Calu3 (cell line): ENCODE results near the gene NANOS2. TPM values are rescaled to one million over a fixed set of nuclear protein-coding genes. Genes with fewer than 3 reads are reported as not detected.

Source experiments
- BruUV-seq: library from RNA; stranded (reverse); fragments of 400-500 nt; replicated peaks from 2 replicates; lab custom pipeline; 2021; lab: Mats Ljungman, UMichigan
- CTCF ChIA-PET: fragments of 300-600 bp; sonication (Branson Sonifier 250); formaldehyde crosslinking; loops from one replicate; lab custom pipeline; 2022; ENCODE audit warnings: antibody characterized with exemption; lab: Charles Lee
- DNase-seq: peaks from one replicate; pipeline ENCODE4 v3.0.0; 2022
- H3K27ac Mint-ChIP-seq: one replicate; pipeline ENCODE4 v1.8.0; 2022; ENCODE audit warnings: mixed read lengths; ENCODE audit not compliant: unreplicated experiment
- H3K27me3 Mint-ChIP-seq: one replicate; pipeline ENCODE4 v1.8.0; 2022; ENCODE audit warnings: mixed read lengths; ENCODE audit not compliant: unreplicated experiment
- H3K36me3 Mint-ChIP-seq: one replicate; pipeline ENCODE4 v1.8.0; 2022; ENCODE audit warnings: mild to moderate bottlenecking, moderate library complexity, mixed read lengths; ENCODE audit not compliant: insufficient read depth, unreplicated experiment
- H3K4me1 Mint-ChIP-seq: one replicate; pipeline ENCODE4 v1.8.0; 2022; ENCODE audit warnings: mild to moderate bottlenecking, low read depth, mixed read lengths; ENCODE audit not compliant: unreplicated experiment
- H3K4me3 Mint-ChIP-seq: one replicate; pipeline ENCODE4 v1.8.0; 2022; ENCODE audit warnings: mild to moderate bottlenecking, low read depth, moderate library complexity, mixed read lengths; ENCODE audit not compliant: unreplicated experiment
- H3K9me3 Mint-ChIP-seq: one replicate; pipeline ENCODE4 v1.8.0; 2022; ENCODE audit warnings: low read depth, mixed read lengths; ENCODE audit not compliant: unreplicated experiment
- intact Hi-C: fragments of 100-400 bp; cut with micrococcal nuclease; formaldehyde crosslinking; loops from one replicate; pipeline ENCODE4 v1.10.0; 2022; ENCODE audit not compliant: unreplicated experiment
- total RNA-seq: library from RNA; stranded (reverse); gene quantifications from 2 replicates; pipeline ENCODE4 v1.2.3, GENCODE V29; 2022
- TF ChIP-seq, protein P1 (sequence below): fragments of 200-600 bp; IDR thresholded peaks from one replicate; pipeline ENCODE4 v1.8.0; 2022; ENCODE audit warnings: antibody characterized with exemption; ENCODE audit not compliant: unreplicated experiment

Gene NANOS2
- total RNA-seq, 1 experiment from 2014 or later: not detected

DNA sequence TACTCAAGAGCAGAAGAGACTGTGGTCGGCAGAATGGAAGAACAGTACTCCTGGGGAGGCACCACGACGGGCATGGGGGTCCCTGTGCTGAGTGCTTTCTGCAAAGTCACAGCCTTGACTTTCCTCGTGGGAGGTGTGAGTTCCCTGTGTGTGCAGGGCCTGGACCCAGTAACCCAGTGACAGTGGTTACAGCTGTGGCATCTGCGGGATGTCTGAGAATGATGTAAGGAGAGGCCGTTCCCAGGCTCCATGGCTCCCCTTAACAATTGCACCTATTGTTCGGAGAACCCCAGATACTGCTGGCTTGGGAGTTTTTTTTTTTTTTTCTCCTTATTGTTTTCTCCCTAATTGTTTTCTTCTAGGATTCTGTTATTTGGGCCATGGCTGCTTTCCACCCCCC lies 5.1 kb upstream of the NANOS2 start:
- H3K4me3 Mint-ChIP-seq: no peak overlapping the region
- TF ChIP-seq, protein P1, sequence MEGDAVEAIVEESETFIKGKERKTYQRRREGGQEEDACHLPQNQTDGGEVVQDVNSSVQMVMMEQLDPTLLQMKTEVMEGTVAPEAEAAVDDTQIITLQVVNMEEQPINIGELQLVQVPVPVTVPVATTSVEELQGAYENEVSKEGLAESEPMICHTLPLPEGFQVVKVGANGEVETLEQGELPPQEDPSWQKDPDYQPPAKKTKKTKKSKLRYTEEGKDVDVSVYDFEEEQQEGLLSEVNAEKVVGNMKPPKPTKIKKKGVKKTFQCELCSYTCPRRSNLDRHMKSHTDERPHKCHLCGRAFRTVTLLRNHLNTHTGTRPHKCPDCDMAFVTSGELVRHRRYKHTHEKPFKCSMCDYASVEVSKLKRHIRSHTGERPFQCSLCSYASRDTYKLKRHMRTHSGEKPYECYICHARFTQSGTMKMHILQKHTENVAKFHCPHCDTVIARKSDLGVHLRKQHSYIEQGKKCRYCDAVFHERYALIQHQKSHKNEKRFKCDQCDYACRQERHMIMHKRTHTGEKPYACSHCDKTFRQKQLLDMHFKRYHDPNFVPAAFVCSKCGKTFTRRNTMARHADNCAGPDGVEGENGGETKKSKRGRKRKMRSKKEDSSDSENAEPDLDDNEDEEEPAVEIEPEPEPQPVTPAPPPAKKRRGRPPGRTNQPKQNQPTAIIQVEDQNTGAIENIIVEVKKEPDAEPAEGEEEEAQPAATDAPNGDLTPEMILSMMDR: no peak
- intact Hi-C loops: no loop called here
- no peak overlapping the region for H3K27ac Mint-ChIP-seq
- H3K9me3 Mint-ChIP-seq: no peaks in the 10 kb centered on the region
- no TSS peak for BruUV-seq
- CTCF ChIA-PET: interaction anchor here (0.6 to 0.8 kb wide), 2 partner anchors 17 to 66 kb away, joined by 3 to 4 read pairs; partner anchors contain the start of gene MYPOP
- peaks cover 15% of the 10 kb centered on the region for H3K4me1 Mint-ChIP-seq
- peaks cover 23% of the 10 kb centered on the region for H3K27me3 Mint-ChIP-seq
- H3K36me3 Mint-ChIP-seq: peaks cover 5% of the 10 kb centered on the region
- DNase-seq: no peak

- no TSS peak for BruUV-seq
- TF ChIP-seq, protein P1: no peak
- H3K4me1 Mint-ChIP-seq: peaks cover 13% of the 10 kb centered on the region
- H3K9me3 Mint-ChIP-seq: no peaks in the 10 kb centered on the region
- H3K4me3 Mint-ChIP-seq: no peak overlapping the region
- intact Hi-C loops: no loop called here
- CTCF ChIA-PET: interaction anchor here (0.7 kb wide), 1 partner anchor 65 kb away, joined by 5 read pairs; no protein-coding TSS in a partner anchor
- peaks cover 5% of the 10 kb centered on the region for H3K36me3 Mint-ChIP-seq
- H3K27ac Mint-ChIP-seq: no peak overlapping the region
- DNase-seq: no peak
- H3K27me3 Mint-ChIP-seq: peaks cover 25% of the 10 kb centered on the region
These were observed 4.1 kb upstream of the NANOS2 start for GRCh38 chr19:45918721-45919120.

DNA sequence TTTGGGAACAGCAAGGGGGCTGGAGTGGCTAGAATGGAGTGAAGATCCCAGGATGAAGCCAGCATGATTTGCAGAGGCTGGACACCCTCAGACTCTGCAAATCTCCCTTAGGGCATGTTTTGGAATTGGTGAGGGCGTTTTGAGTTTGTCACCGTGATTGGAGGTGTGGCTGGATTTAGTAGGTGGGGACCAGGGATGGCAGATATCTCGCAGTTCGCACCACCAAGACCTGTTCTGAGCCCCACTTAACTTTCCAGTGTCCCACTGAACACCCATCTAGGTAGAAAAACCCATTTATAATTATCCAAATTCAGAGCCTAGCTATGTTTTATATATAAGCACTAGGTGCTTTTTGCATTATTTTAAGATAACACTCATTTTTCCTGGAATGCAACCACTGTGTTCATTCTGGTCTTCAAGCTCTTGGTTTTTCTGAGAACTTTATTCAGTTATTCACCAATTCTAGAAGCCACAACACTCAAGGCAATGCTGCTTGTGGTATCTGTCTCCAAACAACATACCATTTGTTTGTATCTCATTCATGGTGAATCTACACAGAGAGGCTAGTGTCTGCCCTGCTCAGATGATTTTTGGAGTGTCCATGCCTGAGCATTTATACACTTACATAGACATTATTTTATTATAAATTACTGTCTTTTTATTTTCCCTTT lies 3.0 kb upstream of the NANOS2 start:
- Mint-ChIP-seq H3K36me3 (peaks cover 5% of the 10 kb centered on the region), H3K9me3 (no peaks in the 10 kb centered on the region), H3K4me1 (peaks cover 13% of the 10 kb centered on the region), H3K27me3 (peaks cover 36% of the 10 kb centered on the region), H3K4me3 (no peak overlapping the region), H3K27ac (no peak overlapping the region)
- CTCF ChIA-PET: interaction anchor here (0.7 kb wide), 1 partner anchor 351 kb away, joined by 5 read pairs; no protein-coding TSS in a partner anchor
- intact Hi-C loops: no loop called here
- TF ChIP-seq, protein P1: no peak
- DNase-seq: no peak
- BruUV-seq: no TSS peak

GRCh38 chr19:45911291-45911690 lies 3.3 kb downstream of the NANOS2 start:
- TF ChIP-seq, protein P1: no peak
- peaks cover 62% of the 10 kb centered on the region for H3K27me3 Mint-ChIP-seq
- H3K27ac Mint-ChIP-seq: no peak overlapping the region
- H3K9me3 Mint-ChIP-seq: no peaks in the 10 kb centered on the region
- CTCF ChIA-PET: no interaction called here
- no peaks in the 10 kb centered on the region for H3K36me3 Mint-ChIP-seq
- DNase-seq: no peak
- intact Hi-C loops: no loop called here
- H3K4me3 Mint-ChIP-seq: no peak overlapping the region
- BruUV-seq: no TSS peak
- no peaks in the 10 kb centered on the region for H3K4me1 Mint-ChIP-seq
